HepG2 (cell line): ENCODE measurements around the gene CAPRIN2. TPM values are rescaled to one million over a fixed set of nuclear protein-coding genes. Genes with fewer than 3 reads are reported as not detected.

Source experiments
- AHDC1 ChIP-seq: sonication (generic); formaldehyde crosslinking; IDR thresholded peaks from 2 replicates; pipeline ENCODE4 v1.5.1; 2020; ENCODE audit warnings: mild to moderate bottlenecking, missing genetic modification reagents, borderline replicate concordance
- DMTF1 ChIP-seq: sonication (generic); formaldehyde crosslinking; IDR thresholded peaks from 2 replicates; pipeline ENCODE4 v1.4.0; 2020; ENCODE audit warnings: mild to moderate bottlenecking, missing genetic modification reagents
- ELK4 ChIP-seq: sonication (generic); formaldehyde crosslinking; IDR thresholded peaks from 2 replicates; pipeline ENCODE4 v1.9.0; 2021; ENCODE audit warnings: missing genetic modification reagents, borderline replicate concordance
- FLYWCH1 ChIP-seq: sonication (generic); formaldehyde crosslinking; IDR thresholded peaks from 2 replicates; pipeline ENCODE4 v1.8.1; 2023; ENCODE audit warnings: mild to moderate bottlenecking, missing genetic modification reagents
- FOXP1 ChIP-seq, 2 experiments: fragments of 450-650 bp in 1 of 2; IDR thresholded peaks; 2 replicates each; pipeline ENCODE4 v1.6.1; 2017 to 2018; ENCODE audit warnings: antibody characterized with exemption in 1 of 2
- GATAD2A ChIP-seq: IDR thresholded peaks from 2 replicates; pipeline ENCODE4 v1.6.1; 2016
- IRF2 ChIP-seq: IDR thresholded peaks from 2 replicates; pipeline ENCODE4 v1.6.1; 2018; ENCODE audit warnings: missing genetic modification reagents, missing compliant biosample characterization
- KLF13 ChIP-seq: sonication (generic); formaldehyde crosslinking; IDR thresholded peaks from 2 replicates; pipeline ENCODE4 v1.4.0; 2020; ENCODE audit warnings: mild to moderate bottlenecking, missing genetic modification reagents
- NBN ChIP-seq: fragments of 450-650 bp; conservative IDR thresholded peaks from 2 replicates; pipeline ENCODE4 v1.6.1; 2017
- PAXIP1 ChIP-seq: sonication (generic); formaldehyde crosslinking; conservative IDR thresholded peaks from 2 replicates; pipeline ENCODE4 v1.4.0; 2020; ENCODE audit warnings: mild to moderate bottlenecking, missing genetic modification reagents, moderate library complexity
- RARA ChIP-seq: IDR thresholded peaks from 2 replicates; pipeline ENCODE4 v1.6.1; 2016; ENCODE audit warnings: missing genetic modification reagents, missing compliant biosample characterization
- TCF12 ChIP-seq, 2 experiments: fragments of 450-650 bp in 1 of 2; sonication (generic) in 1 of 2; formaldehyde crosslinking in 1 of 2; IDR thresholded peaks; 2 replicates each; pipeline versions ENCODE4 v1.6.1 to v1.8.0; 2017 to 2022; ENCODE audit warnings: antibody characterized with exemption in 1 of 2, mild to moderate bottlenecking in 1 of 2, missing genetic modification reagents in 1 of 2, moderate library complexity in 1 of 2
- THAP7 ChIP-seq: sonication (generic); formaldehyde crosslinking; IDR thresholded peaks from 2 replicates; pipeline ENCODE4 v1.8.1; 2023; ENCODE audit warnings: mild to moderate bottlenecking, missing genetic modification reagents
- WIZ ChIP-seq: sonication (generic); formaldehyde crosslinking; IDR thresholded peaks from 2 replicates; pipeline ENCODE4 v1.5.1; 2020; ENCODE audit warnings: mild to moderate bottlenecking, missing genetic modification reagents
- ZNF577 ChIP-seq: sonication (generic); formaldehyde crosslinking; IDR thresholded peaks from 2 replicates; pipeline ENCODE4 v1.4.0; 2020; ENCODE audit warnings: mild to moderate bottlenecking, low read depth, missing genetic modification reagents, borderline replicate concordance
- polyA plus RNA-seq, 8 experiments: library from polyadenylated mRNA; depleted of rRNA in 3 of 8; stranded (reverse) in 7 of 8; unstranded in 1 of 8; fragments of >200 nt; fragmentation: Illumina TruSeq in 4 of 8; extraction: Trizol in 4 of 8; gene quantifications; 2 replicates each; pipeline versions ENCODE4 v1.2.1 to v1.2.3, GENCODE V29; 2011 to 2016; ENCODE audit warnings: low read depth in 4 of 8, missing spikeins in 1 of 8, mixed read lengths in 1 of 8; ENCODE audit not compliant: insufficient read depth in 1 of 8
- total RNA-seq, 5 experiments: library from RNA; depleted of rRNA; stranded (reverse); fragments of >200 nt; fragmentation: Illumina TruSeq; extraction: Trizol; gene quantifications; 2 replicates each; pipeline ENCODE4 v1.2.3, GENCODE V29; 2016; ENCODE audit warnings: low read depth in 1 of 5

Gene CAPRIN2
- total and polyA plus RNA-seq, 2 of the 13 experiments (the other 11 are each of a cell fraction or from before 2014, with no cell fraction given), result 21.7 to 30.6 TPM

GRCh38 chr12:30732954-30733637 lies 21.7 kb downstream of the CAPRIN2 start (continued):
- TF ChIP-seq NBN (no peak), TCF12 (IDR thresholded peaks at IDR 0.05) (no peak), TCF12 (CRISPR knock-in tag; IDR thresholded peaks at IDR 0.05) (no peak), KLF13 (CRISPR knock-in tag) (no peak), FLYWCH1 (CRISPR knock-in tag) (no peak), FOXP1 (IDR thresholded peaks at IDR 0.05) (no peak), FOXP1 (CRISPR knock-in tag; IDR thresholded peaks at IDR 0.05) (peak; percentile 17; the same call in 1 of the 2 replicates), THAP7 (CRISPR knock-in tag) (no peak), PAXIP1 (CRISPR knock-in tag) (peak; percentile 43; the same call in 1 of the 2 replicates), AHDC1 (CRISPR knock-in tag) (no peak), GATAD2A (CRISPR knock-in tag) (0 out of 2 replicates have a peak, but pooled peaks have one; percentile 19), ELK4 (CRISPR knock-in tag) (no peak), IRF2 (CRISPR knock-in tag) (no peak), WIZ (no peak), ZNF577 (CRISPR knock-in tag) (no peak), DMTF1 (CRISPR knock-in tag) (no peak), RARA (no peak)
